HG02943 (cell line): Measurements from ENCODE around the gene LIN28A.

Experiments
- ATAC-seq: cut with Tn5 transposase; IDR thresholded peaks from one replicate; pipeline ENCODE4 v1.9.1; 2021; ENCODE audit warnings: mild to moderate bottlenecking, low read depth, moderate library complexity; ENCODE audit not compliant: unreplicated experiment

Gene LIN28A

GRCh38 chr1:26477446-26478152 lies 67.0 kb downstream of the LIN28A start:
- ATAC-seq = no peak

- no peak for ATAC-seq
Measured at GRCh38 chr1:26478159-26478558, 67.5 kb downstream of the LIN28A start.

DNA sequence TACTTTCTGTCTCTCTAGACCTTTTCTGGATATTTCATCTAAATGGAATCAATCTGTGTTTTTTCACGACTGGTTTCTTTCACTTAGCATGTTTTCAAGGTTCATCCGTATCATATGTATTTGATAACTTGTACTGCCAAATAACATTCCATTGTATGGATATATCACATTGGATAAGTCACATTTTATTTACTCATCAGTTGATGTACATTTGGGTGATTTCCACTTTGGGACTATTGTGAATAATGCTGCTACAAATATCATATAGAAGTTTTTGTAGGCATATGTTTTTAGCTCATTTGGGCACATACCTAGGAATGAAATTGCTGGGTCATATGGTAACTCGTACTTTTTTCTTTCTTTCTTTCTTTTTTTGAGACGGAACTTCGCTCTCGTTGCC lies 68.4 kb downstream of the LIN28A start:
- ATAC-seq = no peak
